Neural progenitor cell (in vitro differentiated cells): ENCODE measurements around the gene PLA2G2C. TPM values are rescaled to one million over a fixed set of nuclear protein-coding genes. Genes with fewer than 3 reads are reported as not detected.

Experiments used
- DNase-seq: peaks from one replicate; pipeline ENCODE4 v3.0.0-alpha.2; 2016; ENCODE audit warnings: low spot score
- H2AFZ ChIP-seq: fragments of 200-600 bp; sonication (generic); replicated peaks from 2 replicates; pipeline ENCODE4 v1.6.1; 2016; ENCODE audit warnings: antibody characterized with exemption
- H3F3A ChIP-seq: fragments of 200-600 bp; sonication (generic); 2 replicates; pipeline ENCODE4 v1.6.1; 2016; ENCODE audit warnings: antibody characterized with exemption, low read depth
- H3K27ac ChIP-seq: fragments of 200-600 bp; sonication (generic); 2 replicates; pipeline ENCODE4 v1.5.1; 2016; ENCODE audit warnings: mild to moderate bottlenecking
- H3K27me3 ChIP-seq: fragments of 200-600 bp; sonication (generic); 2 replicates; pipeline ENCODE4 v1.6.1; 2016; ENCODE audit warnings: mild to moderate bottlenecking, moderate library complexity
- H3K36me3 ChIP-seq: fragments of 200-600 bp; sonication (generic); 2 replicates; pipeline ENCODE4 v1.5.1; 2016
- H3K4me1 ChIP-seq: fragments of 200-600 bp; sonication (generic); 2 replicates; pipeline ENCODE4 v1.6.1; 2016; ENCODE audit warnings: mixed run types
- H3K4me2 ChIP-seq: fragments of 200-600 bp; sonication (generic); 2 replicates; pipeline ENCODE4 v1.6.1; 2016
- H3K4me3 ChIP-seq: fragments of 200-600 bp; sonication (generic); 2 replicates; pipeline ENCODE4 v1.5.1; 2016
- H3K79me2 ChIP-seq: fragments of 200-600 bp; sonication (generic); 2 replicates; pipeline ENCODE4 v1.6.1; 2016; ENCODE audit warnings: low read depth
- H3K9ac ChIP-seq: fragments of 200-600 bp; sonication (generic); 2 replicates; pipeline ENCODE4 v1.6.1; 2016
- H3K9me3 ChIP-seq: fragments of 200-600 bp; sonication (generic); 2 replicates; pipeline ENCODE4 v1.5.1; 2016; ENCODE audit warnings: low read depth
- H4K20me1 ChIP-seq: fragments of 200-600 bp; sonication (generic); 2 replicates; pipeline ENCODE4 v1.6.1; 2016; ENCODE audit warnings: low read depth
- H3K27ac Mint-ChIP-seq: 3 replicates; pipeline ENCODE4 v1.8.0; 2021; ENCODE audit warnings: mixed read lengths
- H3K27me3 Mint-ChIP-seq: 2 replicates; pipeline ENCODE4 v1.8.0; 2022; ENCODE audit warnings: low read depth, mild to moderate bottlenecking, inconsistent platforms, moderate library complexity, mixed read lengths; ENCODE audit not compliant: insufficient read depth
- H3K36me3 Mint-ChIP-seq: 3 replicates; pipeline ENCODE4 v1.8.0; 2021; ENCODE audit warnings: mixed read lengths
- H3K4me1 Mint-ChIP-seq: 3 replicates; pipeline ENCODE4 v1.8.0; 2021; ENCODE audit warnings: mixed read lengths
- H3K4me3 Mint-ChIP-seq: 3 replicates; pipeline ENCODE4 v1.8.0; 2021; ENCODE audit warnings: mild to moderate bottlenecking, moderate library complexity, mixed read lengths
- H3K9me3 Mint-ChIP-seq: 3 replicates; pipeline ENCODE4 v1.8.0; 2020; ENCODE audit warnings: mixed read lengths
- CTCF ChIP-seq: fragments of 200-600 bp; sonication (generic); IDR thresholded peaks from 2 replicates; pipeline ENCODE4 v1.5.1; 2017; ENCODE audit warnings: antibody characterized with exemption, mild to moderate bottlenecking
- EZH2 ChIP-seq: fragments of 200-600 bp; sonication (generic); IDR thresholded peaks from 2 replicates; pipeline ENCODE4 v1.6.1; 2017; ENCODE audit warnings: antibody characterized with exemption, mild to moderate bottlenecking, moderate library complexity
- EZH2phosphoT487 ChIP-seq: fragments of 200-600 bp; sonication (generic); IDR thresholded peaks from 2 replicates; pipeline ENCODE4 v1.6.1; 2017; ENCODE audit warnings: antibody characterized with exemption
- total RNA-seq: library from RNA; depleted of rRNA; stranded (reverse); fragments of >200 nt; gene quantifications from 2 replicates; pipeline ENCODE4 v1.2.3, GENCODE V29; 2015; ENCODE audit warnings: low replicate concordance

The PLA2G2C gene
- total RNA-seq, 1 donor from 2014 or later: not detected

GRCh38 chr1:20207546-20207945, 21.2 kb upstream of the PLA2G2C start:
- Mint-ChIP-seq H3K9me3 (no peaks in the 10 kb centered on the region), H3K36me3 (no peaks in the 10 kb centered on the region), H3K4me1 (peaks cover 4% of the 10 kb centered on the region), H3K27me3 (peaks cover 2% of the 10 kb centered on the region), H3K4me3 (no peak overlapping the region), H3K27ac (no peak overlapping the region)
- Histone ChIP-seq H3K4me2 (no peak overlapping the region), H3K27me3 (peaks cover 6% of the 10 kb centered on the region), H3K27ac (no peak overlapping the region), H4K20me1 (no peaks in the 10 kb centered on the region), H3K9me3 (no peaks in the 10 kb centered on the region), H3K36me3 (no peaks in the 10 kb centered on the region), H2AFZ (no peak overlapping the region), H3K4me1 (no peaks in the 10 kb centered on the region), H3K4me3 (no peak overlapping the region), H3F3A (peaks cover 5% of the 10 kb centered on the region), H3K9ac (no peak overlapping the region), H3K79me2 (no peaks in the 10 kb centered on the region)
- no peak for DNase-seq
- TF ChIP-seq CTCF (no peak), EZH2phosphoT487 (no peak), EZH2 (no peak)

DNA sequence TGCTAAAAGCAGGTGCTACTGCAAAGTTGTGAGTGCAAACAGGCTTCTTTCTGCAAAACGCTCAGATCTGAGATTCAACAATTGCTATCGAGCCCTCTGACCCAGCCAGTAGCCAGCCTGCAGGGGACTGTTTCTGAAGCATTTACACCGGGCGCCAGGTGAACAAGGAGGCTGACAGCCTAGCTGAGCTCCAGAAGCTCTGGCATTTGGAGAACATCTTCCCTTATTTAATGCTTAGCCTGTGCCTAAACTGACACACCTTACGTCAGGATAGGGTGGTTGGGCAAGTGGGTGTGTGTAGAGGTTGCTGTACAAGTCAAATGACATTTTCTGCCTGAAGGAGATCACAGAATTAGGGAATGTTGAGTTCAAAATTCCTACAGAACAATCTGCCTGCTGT, 15.8 kb upstream of the PLA2G2C start:
- H3K36me3 Mint-ChIP-seq: no peaks in the 10 kb centered on the region
- H3K27me3 ChIP-seq: no peaks in the 10 kb centered on the region
- no peaks in the 10 kb centered on the region for H3K4me1 ChIP-seq
- H3K9me3 Mint-ChIP-seq: no peaks in the 10 kb centered on the region
- H3K4me1 Mint-ChIP-seq: no peaks in the 10 kb centered on the region
- H3K9me3 ChIP-seq: no peaks in the 10 kb centered on the region
- H3K27ac ChIP-seq: no peak overlapping the region
- H3K36me3 ChIP-seq: no peaks in the 10 kb centered on the region
- no peak overlapping the region for H3K27ac Mint-ChIP-seq
- no peak overlapping the region for H3K9ac ChIP-seq
- H4K20me1 ChIP-seq: no peaks in the 10 kb centered on the region
- no peaks in the 10 kb centered on the region for H3K79me2 ChIP-seq
- no peak for DNase-seq
- no peak overlapping the region for H2AFZ ChIP-seq
- H3K4me2 ChIP-seq: no peak overlapping the region
- H3K4me3 ChIP-seq: no peak overlapping the region
- no peaks in the 10 kb centered on the region for H3F3A ChIP-seq
- no peak for TF ChIP-seq EZH2phosphoT487
- TF ChIP-seq EZH2: no peak
- no peak for TF ChIP-seq CTCF
- H3K4me3 Mint-ChIP-seq: no peak overlapping the region
- H3K27me3 Mint-ChIP-seq: no peaks in the 10 kb centered on the region

GRCh38 chr1:20200966-20201365, 14.6 kb upstream of the PLA2G2C start:
- no peaks in the 10 kb centered on the region for H3F3A ChIP-seq
- no peak overlapping the region for H2AFZ ChIP-seq
- no peak overlapping the region for H3K27ac Mint-ChIP-seq
- no peaks in the 10 kb centered on the region for H3K9me3 ChIP-seq
- H3K79me2 ChIP-seq: no peaks in the 10 kb centered on the region
- no peak overlapping the region for H3K4me3 Mint-ChIP-seq
- H3K4me2 ChIP-seq: no peak overlapping the region
- H4K20me1 ChIP-seq: no peaks in the 10 kb centered on the region
- no peak overlapping the region for H3K9ac ChIP-seq
- H3K4me1 ChIP-seq: no peaks in the 10 kb centered on the region
- no peak for TF ChIP-seq EZH2phosphoT487
- H3K4me3 ChIP-seq: no peak overlapping the region
- peaks cover 3% of the 10 kb centered on the region for H3K27me3 Mint-ChIP-seq
- no peaks in the 10 kb centered on the region for H3K27me3 ChIP-seq
- H3K27ac ChIP-seq: no peak overlapping the region
- H3K36me3 Mint-ChIP-seq: no peaks in the 10 kb centered on the region
- H3K4me1 Mint-ChIP-seq: no peaks in the 10 kb centered on the region
- no peaks in the 10 kb centered on the region for H3K36me3 ChIP-seq
- H3K9me3 Mint-ChIP-seq: no peaks in the 10 kb centered on the region
- DNase-seq: no peak

DNA sequence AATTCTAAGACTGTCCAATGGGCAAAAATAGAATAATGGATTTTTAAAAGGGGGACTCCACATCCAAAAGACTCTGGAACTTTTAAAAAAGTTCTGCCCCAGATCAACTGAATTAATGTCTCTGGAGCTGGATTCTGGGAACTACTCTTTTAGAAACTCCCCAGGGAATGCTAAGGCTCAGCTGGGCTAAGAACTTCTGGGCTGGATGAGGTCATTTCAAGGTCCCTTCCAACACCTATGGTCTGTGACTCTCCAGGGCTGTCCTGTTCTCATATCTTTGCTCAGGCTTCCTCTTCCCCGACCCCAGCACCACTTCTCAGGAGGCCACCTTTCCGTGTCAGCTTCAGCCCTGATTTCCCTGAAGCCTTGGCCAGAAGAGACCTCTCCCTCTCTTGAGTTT, 13.5 kb upstream of the PLA2G2C start:
- H3K4me3 ChIP-seq: no peak overlapping the region
- peaks cover 5% of the 10 kb centered on the region for H3K27me3 Mint-ChIP-seq

More for the DNA sequence above, 13.5 kb upstream of the PLA2G2C start:
- Mint-ChIP-seq H3K27ac (no peak overlapping the region), H3K4me1 (no peaks in the 10 kb centered on the region), H3K36me3 (no peaks in the 10 kb centered on the region), H3K9me3 (no peaks in the 10 kb centered on the region), H3K4me3 (no peak overlapping the region)
- no peak overlapping the region for H3K27ac ChIP-seq
- no peaks in the 10 kb centered on the region for H3K36me3 ChIP-seq
- H3K9ac ChIP-seq: no peak overlapping the region
- no peak overlapping the region for H2AFZ ChIP-seq
- no peaks in the 10 kb centered on the region for H3K79me2 ChIP-seq
- no peaks in the 10 kb centered on the region for H3K9me3 ChIP-seq
- no peaks in the 10 kb centered on the region for H3F3A ChIP-seq
- H3K27me3 ChIP-seq: no peaks in the 10 kb centered on the region
- H4K20me1 ChIP-seq: no peaks in the 10 kb centered on the region
- H3K4me1 ChIP-seq: no peaks in the 10 kb centered on the region
- TF ChIP-seq EZH2: no peak
- TF ChIP-seq CTCF: no peak
- no peak for TF ChIP-seq EZH2phosphoT487
- no peak overlapping the region for H3K4me2 ChIP-seq
- DNase-seq: no peak
